HepG2 (cell line): ENCODE data around the gene FOLR2. TPM values are rescaled to one million over a fixed set of nuclear protein-coding genes. Genes with fewer than 3 reads are reported as not detected.
A peak's percentile ranks its signal among the peaks of the same experiment; 100 is the strongest.

ENCODE experiments used
- ATAC-seq: fragments of 200-7000 bp; cut with Tn5 transposase; 3 replicates; pipeline ENCODE4 v1.9.1; 2020; ENCODE audit warnings: mild to moderate bottlenecking, moderate library complexity
- BruUV-seq: library from RNA; stranded (reverse); fragments of 400-500 nt; replicated peaks from 2 replicates; lab custom pipeline; 2021; lab: Mats Ljungman, UMichigan
- CTCF ChIA-PET: fragments of 300-600 bp; formaldehyde crosslinking; extraction: SDS; loops from one replicate; lab custom pipeline; 2021; ENCODE audit warnings: low total read pairs, inconsistent platforms, low intra/inter-chr PET ratio; lab: Yijun Ruan, JAX
- POLR2A ChIA-PET: fragments of 350-600 bp; sonication (Branson Sonifier 250); formaldehyde crosslinking; loops from one replicate; lab custom pipeline; 2020; ENCODE audit warnings: antibody characterized with exemption, inconsistent platforms; lab: Yijun Ruan, JAX
- DNase-seq: peaks from one replicate; pipeline ENCODE4 v3.0.0-alpha.2; 2015; ENCODE audit warnings: low spot score
- FAIRE-seq: peaks from 3 replicates; lab custom pipeline; 2011; peaks lifted over from hg19 to GRCh38; lab: Jason Lieb, UNC
- H2AFZ ChIP-seq: one replicate; pipeline ENCODE4 v1.6.1; 2011; ENCODE audit warnings: low read length, inconsistent platforms
- H3K27ac ChIP-seq: fragments of 300-600 bp; 3 replicates; pipeline ENCODE4 v1.8.0; 2011; ENCODE audit warnings: mixed run types, mild to moderate bottlenecking, mixed read lengths, low read length, inconsistent platforms; ENCODE audit not compliant: insufficient read depth; ENCODE audit errors: extremely low read length
- H3K27me3 ChIP-seq, 2 experiments: fragments of 200-600 bp in 1 of 2; 2 replicates in 1 of 2; 3 replicates in 1 of 2; pipeline versions ENCODE4 v1.6.0 to v1.8.0; 2011; ENCODE audit warnings: low read length in 2 of 2, mild to moderate bottlenecking in 2 of 2, moderate library complexity in 2 of 2, inconsistent platforms in 1 of 2; ENCODE audit not compliant: insufficient read depth in 2 of 2, control insufficient read depth in 1 of 2
- H3K36me3 ChIP-seq, 2 experiments: fragments of 200-600 bp in 1 of 2; replicated peaks in 1 of 2; 2 replicates in 1 of 2; 3 replicates in 1 of 2; pipeline versions ENCODE4 v1.5.1 to v1.8.0; 2011; ENCODE audit warnings: low read length in 2 of 2, inconsistent platforms in 1 of 2; ENCODE audit not compliant: insufficient read depth in 2 of 2, control insufficient read depth in 1 of 2
- H3K4me1 ChIP-seq: 2 replicates; pipeline ENCODE4 v1.5.1; 2012; ENCODE audit warnings: low read length, inconsistent platforms; ENCODE audit not compliant: insufficient read depth
- H3K4me2 ChIP-seq: 2 replicates; pipeline ENCODE4 v1.6.0; 2011; ENCODE audit warnings: low read depth, low read length, inconsistent platforms
- H3K4me3 ChIP-seq, 3 experiments: fragments of 200-600 bp in 1 of 3; sonication (generic), shearing (Covaris generic) in 1 of 3; replicated peaks in 1 of 3; 2 replicates each; pipeline ENCODE4 v1.5.1; 2011 to 2016; ENCODE audit warnings: low read length in 3 of 3, inconsistent platforms in 2 of 3, low read depth in 2 of 3, mild to moderate bottlenecking in 2 of 3, control low read depth in 1 of 3, mixed read lengths in 1 of 3; ENCODE audit not compliant: insufficient read depth in 1 of 3
- H3K79me2 ChIP-seq: one replicate; pipeline ENCODE4 v1.6.1; 2011; ENCODE audit warnings: low read length, inconsistent platforms; ENCODE audit not compliant: insufficient read depth
- H3K9ac ChIP-seq: 2 replicates; pipeline ENCODE4 v1.6.0; 2011; ENCODE audit warnings: mild to moderate bottlenecking, low read depth, low read length, inconsistent platforms; ENCODE audit not compliant: insufficient read depth
- H3K9me3 ChIP-seq: 2 replicates; pipeline ENCODE4 v1.5.1; 2012; ENCODE audit warnings: mild to moderate bottlenecking, low read length
- H4K20me1 ChIP-seq: 2 replicates; pipeline ENCODE4 v1.6.0; 2011; ENCODE audit warnings: inconsistent platforms, mild to moderate bottlenecking, low read length, moderate library complexity; ENCODE audit not compliant: insufficient read depth
- BCLAF1 ChIP-seq: fragments of 450-650 bp; IDR thresholded peaks from 2 replicates; pipeline ENCODE4 v1.6.1; 2017; ENCODE audit warnings: mild to moderate bottlenecking
- CEBPZ ChIP-seq: IDR thresholded peaks from 2 replicates; pipeline ENCODE4 v1.6.1; 2012; ENCODE audit warnings: low read length, improper control_type of control experiment
- FOXA3 ChIP-seq: IDR thresholded peaks from 2 replicates; pipeline ENCODE4 v1.6.1; 2016; ENCODE audit warnings: missing genetic modification reagents, missing compliant biosample characterization
- MAFF ChIP-seq: IDR thresholded peaks from 2 replicates; pipeline ENCODE4 v1.6.1; 2011; ENCODE audit warnings: low read depth, low read length, improper control_type of control experiment
- MXI1 ChIP-seq: IDR thresholded peaks from 3 replicates; pipeline ENCODE4 v1.6.1; 2012; ENCODE audit warnings: low read depth, low read length, inconsistent platforms, borderline replicate concordance
- NBN ChIP-seq: fragments of 450-650 bp; conservative IDR thresholded peaks from 2 replicates; pipeline ENCODE4 v1.6.1; 2017
- POGK ChIP-seq: sonication (generic); formaldehyde crosslinking; conservative IDR thresholded peaks from 2 replicates; pipeline ENCODE4 v1.8.0; 2022; ENCODE audit warnings: mild to moderate bottlenecking, moderate library complexity, missing genetic modification reagents
- POGZ ChIP-seq: sonication (generic); formaldehyde crosslinking; IDR thresholded peaks from 2 replicates; pipeline ENCODE4 v1.4.0; 2020; ENCODE audit warnings: mild to moderate bottlenecking, missing genetic modification reagents
- SOX6 ChIP-seq, 2 experiments: fragments of 450-650 bp in 1 of 2; sonication (generic) in 1 of 2; formaldehyde crosslinking in 1 of 2; IDR thresholded peaks; 2 replicates each; pipeline versions ENCODE4 v1.4.0 to v1.6.1; 2017 to 2020; ENCODE audit warnings: antibody characterized with exemption in 1 of 2, mild to moderate bottlenecking in 1 of 2, missing genetic modification reagents in 1 of 2
- ZBTB21 ChIP-seq: sonication (generic); formaldehyde crosslinking; IDR thresholded peaks from 2 replicates; pipeline ENCODE4 v1.4.0; 2020; ENCODE audit warnings: missing genetic modification reagents
- ZBTB7A ChIP-seq: sonication (generic); formaldehyde crosslinking; IDR thresholded peaks from 2 replicates; pipeline ENCODE4 v1.8.0; 2022; ENCODE audit warnings: mild to moderate bottlenecking, missing genetic modification reagents
- ZNF3 ChIP-seq: IDR thresholded peaks from 2 replicates; pipeline ENCODE4 v1.7.0; 2017; ENCODE audit warnings: inconsistent platforms
- ZNF530 ChIP-seq: sonication (generic); formaldehyde crosslinking; IDR thresholded peaks from 2 replicates; pipeline ENCODE4 v1.5.0; 2020; ENCODE audit warnings: low read depth, mild to moderate bottlenecking, missing genetic modification reagents
- ZNF564 ChIP-seq: sonication (generic); formaldehyde crosslinking; IDR thresholded peaks from 2 replicates; pipeline ENCODE4 v1.8.1; 2023; ENCODE audit warnings: mild to moderate bottlenecking, missing genetic modification reagents
- ZNF615 ChIP-seq: sonication (generic); formaldehyde crosslinking; IDR thresholded peaks from 2 replicates; pipeline ENCODE4 v1.5.0; 2020; ENCODE audit warnings: mild to moderate bottlenecking, missing genetic modification reagents, borderline replicate concordance
- ZNF616 ChIP-seq: sonication (generic); formaldehyde crosslinking; IDR thresholded peaks from 2 replicates; pipeline ENCODE4 v1.5.0; 2020; ENCODE audit warnings: low read depth, mild to moderate bottlenecking, missing genetic modification reagents
- ZNF619 ChIP-seq: sonication (generic); formaldehyde crosslinking; IDR thresholded peaks from 2 replicates; pipeline ENCODE4 v1.4.0; 2020; ENCODE audit warnings: mild to moderate bottlenecking, missing genetic modification reagents
- WGBS: methylation state at CpG from one replicate; pipeline ENCODE4 v1.1.6; 2017; ENCODE audit warnings: low lambda C conversion rate; 5-methylcytosine and 5-hydroxymethylcytosine counted together
- in situ Hi-C: cut with HindIII; loops from 2 replicates; pipeline ENCODE4 v1.10.0; 2017; ENCODE audit warnings: low pct_unique_long_range_greater_than_20kb; ENCODE audit not compliant: extremely low pct_ligation_motif_present
- intact Hi-C: fragments of 100-400 bp; cut with micrococcal nuclease; formaldehyde crosslinking; loops from one replicate; pipeline ENCODE4 v1.10.0; 2022; ENCODE audit not compliant: unreplicated experiment
- polyA plus RNA-seq, 8 experiments: library from polyadenylated mRNA; depleted of rRNA in 3 of 8; stranded (reverse) in 7 of 8; unstranded in 1 of 8; fragments of >200 nt; fragmentation: Illumina TruSeq in 4 of 8; extraction: Trizol in 4 of 8; gene quantifications; 2 replicates each; pipeline versions ENCODE4 v1.2.1 to v1.2.3, GENCODE V29; 2011 to 2016; ENCODE audit warnings: low read depth in 4 of 8, missing spikeins in 1 of 8, mixed read lengths in 1 of 8; ENCODE audit not compliant: insufficient read depth in 1 of 8
- total RNA-seq, 5 experiments: library from RNA; depleted of rRNA; stranded (reverse); fragments of >200 nt; fragmentation: Illumina TruSeq; extraction: Trizol; gene quantifications; 2 replicates each; pipeline ENCODE4 v1.2.3, GENCODE V29; 2016; ENCODE audit warnings: low read depth in 1 of 5

FOLR2 gene
- total and polyA plus RNA-seq, 2 of the 13 experiments (the other 11 are each of a cell fraction or from before 2014, with no cell fraction given), result 0.09 TPM; not detected in 1

- TF ChIP-seq NBN (no peak), ZBTB7A (CRISPR knock-in tag) (no peak), POGZ (no peak), FOXA3 (CRISPR knock-in tag) (no peak), ZNF619 (CRISPR knock-in tag) (no peak), ZNF530 (no peak), ZBTB21 (CRISPR knock-in tag) (no peak), ZNF615 (no peak), MAFF (no peak), ZNF616 (no peak)
- TF ChIP-seq, all 625 proteins: peak for 0
Measured at GRCh38 chr11:72218251-72218745, 1.7 kb downstream of the FOLR2 start (continued).

- H3K4me3 ChIP-seq, result no peak overlapping the region
- intact Hi-C loops, result no loop called here
- ChIA-PET POLR2A (interaction anchor here (1.7 kb wide), 1 partner anchor 13 kb away, joined by 4 read pairs; no protein-coding TSS in a partner anchor), CTCF (no interaction called here)
- no peak overlapping the region for H3K27ac ChIP-seq
- DNase-seq (no peak), ATAC-seq (no peak), FAIRE-seq (no peak)
- H2AFZ ChIP-seq, result no peak overlapping the region
- H3K79me2 ChIP-seq, result peaks cover 7% of the 10 kb centered on the region
- WGBS, result 35% methylated on average over 5 of the region's 10 CpGs
- H3K4me1 ChIP-seq, result peaks cover 24% of the 10 kb centered on the region
- no peaks in the 10 kb centered on the region for H3K9me3 ChIP-seq
- no peak overlapping the region for H3K9ac ChIP-seq
- H3K27me3 ChIP-seq, result peaks cover 3 to 26% of the 10 kb centered on the region in 2 experiments; a peak in 3 of 5 replicates
- no peaks in the 10 kb centered on the region for H4K20me1 ChIP-seq
- BruUV-seq, result no TSS peak
- peak overlapping the region; percentile 93; the same call in 1 of the 2 replicates for H3K4me2 ChIP-seq
- in situ Hi-C loops, result no loop called here
- H3K36me3 ChIP-seq, result no peaks in the 10 kb centered on the region
- TF ChIP-seq ZNF564 (CRISPR knock-in tag) (no peak), BCLAF1 (no peak), SOX6 (IDR thresholded peaks at IDR 0.05) (no peak), SOX6 (CRISPR knock-in tag; IDR thresholded peaks at IDR 0.05) (no peak), CEBPZ (no peak), POGK (CRISPR knock-in tag) (no peak), MXI1 (no peak), ZNF3 (CRISPR knock-in tag) (no peak)
Measured at GRCh38 chr11:72220696-72221363, 4.2 kb downstream of the FOLR2 start.
